Heart left ventricle (tissue), 16 donors: Measurements from ENCODE around the gene SPON2. TPM values are rescaled to one million over a fixed set of nuclear protein-coding genes. Genes with fewer than 3 reads are reported as not detected.

ENCODE experiments used
- ATAC-seq, 4 donors: fragments of 200-7000 bp; cut with Tn5 transposase; one replicate each; pipeline ENCODE4 v1.9.1; 2020 to 2022; ENCODE audit warnings: moderate library complexity in 4 of 4, mild to moderate bottlenecking in 3 of 4, moderate number of reproducible peaks in 1 of 4
- DNase-seq, 5 donors: peaks; one replicate each; pipeline ENCODE4 v3.0.0-alpha.2; 2020
- H3K27ac ChIP-seq, 12 donors: fragments of 200-600 bp; sonication (generic) in 4 of 12; one replicate each; pipeline versions ENCODE4 v1.5.0 to v1.8.0; 2016 to 2022; ENCODE audit warnings: mild to moderate bottlenecking in 2 of 12
- H3K27me3 ChIP-seq, 9 donors: fragments of 200-600 bp; sonication (generic) in 2 of 9; one replicate each; pipeline versions ENCODE4 v1.5.1 to v1.8.0; 2016 to 2022; ENCODE audit warnings: mild to moderate bottlenecking in 3 of 9
- H3K36me3 ChIP-seq, 9 donors: fragments of 200-600 bp; sonication (generic) in 2 of 9; one replicate each; pipeline versions ENCODE4 v1.5.0 to v1.8.0; 2018 to 2022; ENCODE audit warnings: mild to moderate bottlenecking in 2 of 9
- H3K4me1 ChIP-seq, 12 donors: fragments of 200-600 bp; sonication (generic) in 4 of 12; one replicate each; pipeline versions ENCODE4 v1.5.0 to v1.8.0; 2016 to 2022; ENCODE audit warnings: mild to moderate bottlenecking in 3 of 12
- H3K4me3 ChIP-seq, 12 donors: fragments of 200-600 bp; sonication (generic) in 4 of 12; one replicate each; pipeline versions ENCODE4 v1.5.0 to v1.8.0; 2017 to 2022; ENCODE audit warnings: mild to moderate bottlenecking in 9 of 12, moderate library complexity in 4 of 12
- H3K9me3 ChIP-seq, 12 donors: fragments of 200-600 bp; sonication (generic) in 4 of 12; one replicate each; pipeline versions ENCODE4 v1.5.0 to v1.8.0; 2016 to 2022; ENCODE audit warnings: mild to moderate bottlenecking in 1 of 12
- CTCF ChIP-seq, 12 donors: fragments of 200-600 bp; sonication (generic) in 4 of 12; IDR thresholded peaks; one replicate each; pipeline versions ENCODE4 v1.5.0 to v1.8.0; 2018 to 2022; ENCODE audit warnings: antibody characterized with exemption in 12 of 12, mild to moderate bottlenecking in 5 of 12
- POLR2A ChIP-seq, 2 donors: fragments of 450-650 bp; IDR thresholded peaks; one replicate each; pipeline ENCODE4 v1.6.1; 2017; ENCODE audit warnings: antibody characterized with exemption in 2 of 2, mild to moderate bottlenecking in 2 of 2, moderate library complexity in 2 of 2
- WGBS, 4 donors: extraction: QIAGEN DNeasy Blood & Tissue Kit in 2 of 4; methylation state at CpG; one replicate each; pipeline versions ENCODE4 v1.1.5 to v1.1.7; 2013 to 2018; 5-methylcytosine and 5-hydroxymethylcytosine counted together
- intact Hi-C, 10 donors: fragments of 100-400 bp; cut with DNase I; formaldehyde crosslinking; loops; one replicate each; pipeline versions ENCODE4 v1.11.1 to v1.14.2; 2022
- polyA plus RNA-seq, 2 donors: library from polyadenylated mRNA; stranded (reverse); fragments of 200-250 nt; gene quantifications; one replicate each; pipeline ENCODE4 v1.2.3, GENCODE V29; 2013
- total RNA-seq, 9 donors: library from RNA; depleted of rRNA in 2 of 9; stranded (reverse); fragments of >200 nt in 2 of 9; fragmentation: NEBNext Ultra II Directional in 3 of 9; extraction: Animal tissue kit (Norgen Biotek cat#: 25700) in 3 of 9; gene quantifications; one replicate each; pipeline versions ENCODE4 v1.1.0 to v1.2.4, GENCODE V29; 2016 to 2023
- donor health status: ischemic (EF 13 %, LVEDD 7.1; RV severe dilation, severe dysfunction).
- donor health status: healthy with polysubstance abuse.
- donor health status: DM: no; HTN: yes; CAD: no.
- donor health status: DM: no; HTN: no; CAD: no.
- donor health status: ischemic (EF 25% LVEDD 6.9; RV normal size, moderate dysfunction).
- donor health status: ischemic (EF 25% LVEDD 5.7; RV mildly dilated, moderate dysfunction).
- donor health status: healthy.
- donor health status: DM: yes; HTN: yes; CAD: no.
- donor health status: ischemic (EF 35%, LVEDD 5.7; RV mildly dilated, moderate dysfunction).
- donor health status: nonischemic (EF 11% LVEDD 7.7; RV severe dilation, severe dysfunction).
- donor health status: DM: yes; HTN: yes; CAD: no.
- donor health status: PGD.
- donor health status: ischemic (EF 29% LVEDD 5.4; RV normal size, mild dysfunction).
- donor health status: nonischemic (EF 23%, LVEDD 6.1; RV moderate dilation, normal function).

Gene SPON2
- total and polyA plus RNA-seq, 11 donors = 7.8 to 36.3 (median 13.7) TPM

GRCh38 chr4:1216076-1216614, 43.8 kb upstream of the SPON2 start:
- H3K36me3 ChIP-seq = peaks cover 7 to 92% (median 67%) of the 10 kb centered on the region in 9 donors
- no peaks in the 10 kb centered on the region for H3K9me3 ChIP-seq
- H3K27me3 ChIP-seq = no peaks in the 10 kb centered on the region
- peaks cover 0 to 48% (median 17%) of the 10 kb centered on the region in 12 donors for H3K4me1 ChIP-seq
- WGBS, 4 donors = 92 to 95% (median 94%) methylated on average over 33 to 34 of the region's 34 CpGs
- DNase-seq = no peak
- H3K4me3 ChIP-seq = peak overlapping the region in 1 of 12 donors; percentile 15
- no peak for ATAC-seq
- intact Hi-C loops = no loop called here
- TF ChIP-seq CTCF (IDR thresholded peaks at IDR 0.05) (no peak), POLR2A (IDR thresholded peaks at IDR 0.05) (no peak)
- no peak overlapping the region for H3K27ac ChIP-seq

DNA sequence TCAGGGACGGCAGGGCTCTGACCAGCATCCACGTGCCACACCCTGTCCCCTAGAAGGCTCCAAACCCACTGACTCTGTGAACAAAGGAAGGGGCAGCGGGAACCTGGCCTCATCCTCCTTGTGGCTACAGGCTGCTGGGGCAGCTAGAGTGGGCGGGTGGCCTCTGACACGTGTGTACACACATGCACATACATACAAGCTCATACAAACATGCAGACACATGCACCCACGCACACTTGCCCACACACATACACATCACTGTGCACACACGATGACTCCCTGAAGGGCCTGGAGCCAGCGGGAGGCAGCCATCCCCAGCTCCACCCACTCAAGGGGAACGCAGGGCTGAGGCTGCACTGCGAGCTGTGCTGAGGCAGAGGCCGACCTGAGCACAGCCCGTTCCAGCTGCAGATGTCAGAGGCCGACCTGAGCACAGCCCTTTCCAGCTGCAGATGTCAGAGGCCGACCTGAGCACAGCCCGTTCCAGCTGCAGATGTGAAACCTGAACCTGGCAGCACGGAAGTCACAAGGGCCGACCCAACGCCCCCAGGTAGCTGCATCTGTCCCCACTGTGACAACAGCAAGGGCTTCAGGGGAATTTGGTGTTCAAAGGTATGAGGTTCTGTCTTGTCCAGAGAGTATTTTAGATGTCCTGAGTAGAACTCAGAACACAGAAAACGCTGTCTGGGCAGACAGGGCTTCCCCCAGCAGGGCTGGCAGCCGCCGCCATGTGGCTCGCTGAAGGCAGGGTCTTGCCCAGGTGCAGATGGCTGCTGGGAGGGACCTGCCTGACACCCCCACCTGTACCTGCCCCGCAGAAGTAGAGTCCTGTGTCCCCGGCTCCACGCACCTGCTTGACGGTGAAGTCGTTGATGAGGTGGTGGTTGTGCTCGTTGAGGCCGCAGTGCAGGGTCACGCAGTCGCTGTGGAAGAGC, 43.0 kb upstream of the SPON2 start:
- H3K9me3 ChIP-seq = no peaks in the 10 kb centered on the region
- H3K36me3 ChIP-seq = peaks cover 7 to 88% (median 66%) of the 10 kb centered on the region in 9 donors
- ATAC-seq (peak in 1 of 4 donors; percentile 18), DNase-seq (peak in 1 of 5 donors; percentile 49)
- WGBS, 4 donors = 78 to 89% (median 83%) methylated on average over 22 to 31 of the region's 31 CpGs
- TF ChIP-seq POLR2A (IDR thresholded peaks at IDR 0.05) (no peak), CTCF (IDR thresholded peaks at IDR 0.05) (no peak)
- H3K27ac ChIP-seq = no peak overlapping the region
- H3K27me3 ChIP-seq = no peaks in the 10 kb centered on the region
- no peak overlapping the region for H3K4me3 ChIP-seq
- intact Hi-C loops = no loop called here
- H3K4me1 ChIP-seq = peaks cover under 1 to 52% (median 24%) of the 10 kb centered on the region in 12 donors

DNA sequence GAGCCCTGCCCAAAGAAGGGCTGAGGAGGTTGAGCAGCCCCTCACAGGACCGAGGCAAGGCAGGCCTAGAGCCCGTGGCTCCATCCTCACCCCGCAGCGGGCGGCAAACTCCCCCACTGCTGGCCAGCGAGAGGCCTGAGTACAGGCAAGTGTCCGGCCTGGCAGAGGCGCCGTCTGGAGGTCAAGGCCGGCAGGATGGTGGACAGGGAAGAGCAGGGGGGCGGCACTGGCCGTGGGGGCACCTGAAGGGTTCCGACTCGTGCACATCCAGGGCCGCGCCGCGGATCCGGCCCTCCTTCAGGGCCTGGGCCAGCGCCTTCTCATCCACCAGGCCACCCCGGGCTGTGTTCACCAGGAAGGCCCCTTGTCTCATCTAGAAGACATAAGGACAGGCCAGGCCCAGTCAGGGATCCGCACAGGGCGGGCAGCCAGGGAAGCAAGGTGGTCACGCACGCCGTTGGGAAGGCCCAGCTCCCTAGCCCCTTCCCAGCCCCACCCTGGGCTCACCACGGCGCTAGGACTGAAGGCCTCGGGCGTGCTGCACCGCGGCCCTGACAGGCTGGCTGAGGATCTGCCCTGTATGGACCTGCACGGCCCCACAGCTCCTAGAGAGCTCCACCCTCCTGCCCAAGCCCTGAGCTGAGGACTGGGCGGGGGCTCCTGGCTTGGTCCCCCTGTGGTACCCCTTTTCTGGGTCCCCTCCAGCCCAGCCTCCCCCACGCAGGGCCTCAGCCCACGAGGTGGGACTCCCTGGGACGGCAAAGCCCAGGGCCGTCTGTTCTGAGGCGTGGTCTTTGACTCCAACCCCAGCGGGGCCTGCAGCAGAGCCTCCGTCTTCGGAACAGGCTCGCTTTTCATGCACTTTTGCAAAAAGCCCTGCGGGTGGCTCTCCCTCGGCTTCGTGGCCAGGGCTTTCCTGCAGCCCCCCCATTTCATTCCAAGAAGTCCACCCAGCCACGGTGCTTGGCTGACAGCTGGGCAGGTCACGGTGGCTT, 42.0 kb upstream of the SPON2 start:
- Histone ChIP-seq H3K27ac (no peak overlapping the region), H3K4me3 (no peak overlapping the region), H3K4me1 (peaks cover 5 to 59% (median 34%) of the 10 kb centered on the region in 12 donors), H3K9me3 (no peaks in the 10 kb centered on the region), H3K36me3 (peaks cover 7 to 81% (median 59%) of the 10 kb centered on the region in 9 donors), H3K27me3 (no peaks in the 10 kb centered on the region)
- WGBS, 4 donors = 89 to 91% (median 89%) methylated on average over 28 to 48 of the region's 48 CpGs
- DNase-seq (peak in 2 of 5 donors; percentile 23 to 62), ATAC-seq (no peak)
- TF ChIP-seq POLR2A (IDR thresholded peaks at IDR 0.05) (no peak), CTCF (IDR thresholded peaks at IDR 0.05) (no peak)
- intact Hi-C loops = loop anchor here in 4 of 10 donors (5.0 kb wide), 3 partner anchors 33 to 47 kb away; partner anchors contain the start of genes SPON2 (in 2 of the 4) and CTBP1 (in 1 of the 4)
